ENCODE measurements around the gene ZNF595. TPM values are rescaled to one million over a fixed set of nuclear protein-coding genes. Genes with fewer than 3 reads are reported as not detected.
"Not testable (repeated sequence)": the region's sequence is repeated elsewhere in the genome, so short reads cannot be mapped to it uniquely, and the experiment has no call there.

The ZNF595 gene
- polyA plus RNA-seq, 1 donor (not counting 4 experiments of a cell fraction or from before 2014, with no cell fraction given) = 6.6 TPM

DNA sequence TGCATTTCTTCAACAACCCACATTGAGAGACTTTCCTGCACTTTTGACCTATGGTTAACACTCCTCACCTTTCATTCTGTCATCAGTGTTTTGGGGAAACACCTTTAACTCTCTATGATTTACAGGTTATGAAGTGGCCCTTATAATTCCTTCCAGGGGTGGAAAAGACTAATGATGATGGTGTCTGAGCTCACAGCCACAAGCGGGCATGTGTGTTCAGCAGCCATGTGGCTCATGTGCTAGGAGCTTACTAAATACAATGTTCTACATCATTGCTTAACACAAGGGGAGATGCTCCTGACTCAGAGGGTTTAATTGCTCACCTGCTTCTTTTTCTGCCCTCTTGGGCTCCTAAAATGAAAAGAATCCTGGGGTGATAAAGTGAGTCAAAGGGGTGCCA lies 28.8 kb upstream of the ZNF595 start:
- H3K9me1 ChIP-seq (ENCODE audit: control insufficient read depth, extremely low read depth, insufficient read depth, low read length); FAIRE-seq; H3K36me3 ChIP-seq (ENCODE audit: control insufficient read depth in 2 of 2, extremely low read depth in 1 of 2, insufficient read depth in 2 of 2, low read length in 2 of 2); H2AFZ ChIP-seq (ENCODE audit: control insufficient read depth, low read length); H3K4me2 ChIP-seq (ENCODE audit: control insufficient read depth, extremely low read depth, insufficient read depth, low read depth, low read length); H3K9me3 ChIP-seq (ENCODE audit: control insufficient read depth, low read depth, low read length); H3K4me3 ChIP-seq (ENCODE audit: control insufficient read depth in 2 of 3, extremely low read depth in 1 of 3, insufficient read depth in 2 of 3, low read depth in 1 of 3, low read length in 3 of 3); DNase-seq (ENCODE audit: low read depth, low spot score); H4K20me1 ChIP-seq (ENCODE audit: control insufficient read depth, extremely low read depth, insufficient read depth, low read length); H3K27ac ChIP-seq (ENCODE audit: control insufficient read depth, insufficient read depth, low read length); dilution Hi-C loops (cut with MboI; ENCODE audit: extremely low pct_ligation_motif_present, low sequenced_read_pairs); H3K4me1 ChIP-seq (ENCODE audit: control insufficient read depth, extremely low read depth, insufficient read depth, low read length); H3K27me3 ChIP-seq (ENCODE audit: control insufficient read depth, extremely low read depth, insufficient read depth, low read length); H3K79me2 ChIP-seq (ENCODE audit: control insufficient read depth, insufficient read depth, low read length); H3K9ac ChIP-seq (ENCODE audit: control insufficient read depth, extremely low read depth, insufficient read depth, low read length): not testable (repeated sequence)

GRCh38 chr4:27501-27900 lies 25.6 kb upstream of the ZNF595 start:
- dilution Hi-C loops (cut with MboI; ENCODE audit: extremely low pct_ligation_motif_present, low sequenced_read_pairs); FAIRE-seq: not testable (repeated sequence)

DNA sequence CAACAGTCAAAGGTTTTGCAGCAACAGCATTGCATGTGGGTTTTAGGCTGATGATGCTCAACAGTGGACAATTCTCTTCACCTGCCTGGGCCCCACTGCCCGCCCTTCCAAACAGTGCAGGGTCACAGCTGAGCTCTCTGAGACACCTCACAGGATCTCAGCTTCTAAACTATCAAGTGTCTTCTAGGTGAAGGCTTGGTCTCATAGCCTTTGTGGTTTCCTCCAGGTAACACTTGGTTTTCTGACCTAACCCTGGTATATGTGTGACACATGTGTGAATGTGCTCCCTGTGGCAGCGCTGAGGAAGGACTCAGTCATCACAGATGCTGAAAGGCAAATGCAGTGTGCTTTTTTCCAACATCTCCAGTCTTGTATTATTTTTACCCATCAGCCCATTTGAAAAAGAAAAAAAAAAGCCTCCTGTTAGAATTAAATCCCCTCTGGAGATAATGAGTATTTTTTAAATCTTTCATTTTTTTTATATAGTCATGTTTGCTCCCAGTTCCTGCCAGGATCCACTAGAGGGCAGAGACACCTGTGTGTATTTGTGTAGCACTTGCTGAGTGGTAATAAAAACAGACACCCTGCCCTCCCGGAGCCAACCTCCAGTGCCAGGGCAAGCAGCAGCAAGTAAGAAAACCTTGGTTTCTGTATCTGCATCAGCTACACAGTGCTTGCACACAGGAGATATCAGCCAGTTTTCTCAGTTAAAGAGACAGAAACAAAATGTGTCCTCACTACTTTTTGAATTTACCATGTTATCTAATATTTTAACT lies 24.2 kb upstream of the ZNF595 start:
- DNase-seq (ENCODE audit: low read depth, low spot score); H3K36me3 ChIP-seq (ENCODE audit: control insufficient read depth in 2 of 2, extremely low read depth in 1 of 2, insufficient read depth in 2 of 2, low read length in 2 of 2); H3K4me3 ChIP-seq (ENCODE audit: control insufficient read depth in 2 of 3, extremely low read depth in 1 of 3, insufficient read depth in 2 of 3, low read depth in 1 of 3, low read length in 3 of 3); H3K79me2 ChIP-seq (ENCODE audit: control insufficient read depth, insufficient read depth, low read length); H3K27ac ChIP-seq (ENCODE audit: control insufficient read depth, insufficient read depth, low read length); H3K9ac ChIP-seq (ENCODE audit: control insufficient read depth, extremely low read depth, insufficient read depth, low read length); H2AFZ ChIP-seq (ENCODE audit: control insufficient read depth, low read length); H3K9me3 ChIP-seq (ENCODE audit: control insufficient read depth, low read depth, low read length); dilution Hi-C loops (cut with MboI; ENCODE audit: extremely low pct_ligation_motif_present, low sequenced_read_pairs); H3K4me1 ChIP-seq (ENCODE audit: control insufficient read depth, extremely low read depth, insufficient read depth, low read length); H4K20me1 ChIP-seq (ENCODE audit: control insufficient read depth, extremely low read depth, insufficient read depth, low read length); H3K27me3 ChIP-seq (ENCODE audit: control insufficient read depth, extremely low read depth, insufficient read depth, low read length); H3K4me2 ChIP-seq (ENCODE audit: control insufficient read depth, extremely low read depth, insufficient read depth, low read depth, low read length); H3K9me1 ChIP-seq (ENCODE audit: control insufficient read depth, extremely low read depth, insufficient read depth, low read length); FAIRE-seq: not testable (repeated sequence)

More at GRCh38 chr4:27501-27900, 25.6 kb upstream of the ZNF595 start:
- not testable (repeated sequence) for H3K9me3 ChIP-seq (ENCODE audit: control insufficient read depth, low read depth, low read length); H3K4me1 ChIP-seq (ENCODE audit: control insufficient read depth, extremely low read depth, insufficient read depth, low read length); H4K20me1 ChIP-seq (ENCODE audit: control insufficient read depth, extremely low read depth, insufficient read depth, low read length); H3K27me3 ChIP-seq (ENCODE audit: control insufficient read depth, extremely low read depth, insufficient read depth, low read length); H3K4me2 ChIP-seq (ENCODE audit: control insufficient read depth, extremely low read depth, insufficient read depth, low read depth, low read length); H3K9me1 ChIP-seq (ENCODE audit: control insufficient read depth, extremely low read depth, insufficient read depth, low read length); H3K36me3 ChIP-seq (ENCODE audit: control insufficient read depth in 2 of 2, extremely low read depth in 1 of 2, insufficient read depth in 2 of 2, low read length in 2 of 2); H3K9ac ChIP-seq (ENCODE audit: control insufficient read depth, extremely low read depth, insufficient read depth, low read length); H3K4me3 ChIP-seq (ENCODE audit: control insufficient read depth in 2 of 3, extremely low read depth in 1 of 3, insufficient read depth in 2 of 3, low read depth in 1 of 3, low read length in 3 of 3); H3K27ac ChIP-seq (ENCODE audit: control insufficient read depth, insufficient read depth, low read length); H2AFZ ChIP-seq (ENCODE audit: control insufficient read depth, low read length); H3K79me2 ChIP-seq (ENCODE audit: control insufficient read depth, insufficient read depth, low read length); DNase-seq (ENCODE audit: low read depth, low spot score)

- H3K36me3 ChIP-seq (ENCODE audit: control insufficient read depth in 2 of 2, extremely low read depth in 1 of 2, insufficient read depth in 2 of 2, low read length in 2 of 2); H3K79me2 ChIP-seq (ENCODE audit: control insufficient read depth, insufficient read depth, low read length); H3K4me3 ChIP-seq (ENCODE audit: control insufficient read depth in 2 of 3, extremely low read depth in 1 of 3, insufficient read depth in 2 of 3, low read depth in 1 of 3, low read length in 3 of 3); H3K4me1 ChIP-seq (ENCODE audit: control insufficient read depth, extremely low read depth, insufficient read depth, low read length); H4K20me1 ChIP-seq (ENCODE audit: control insufficient read depth, extremely low read depth, insufficient read depth, low read length); H3K9ac ChIP-seq (ENCODE audit: control insufficient read depth, extremely low read depth, insufficient read depth, low read length); H2AFZ ChIP-seq (ENCODE audit: control insufficient read depth, low read length); H3K4me2 ChIP-seq (ENCODE audit: control insufficient read depth, extremely low read depth, insufficient read depth, low read depth, low read length); H3K9me1 ChIP-seq (ENCODE audit: control insufficient read depth, extremely low read depth, insufficient read depth, low read length); H3K27me3 ChIP-seq (ENCODE audit: control insufficient read depth, extremely low read depth, insufficient read depth, low read length); FAIRE-seq; H3K27ac ChIP-seq (ENCODE audit: control insufficient read depth, insufficient read depth, low read length); H3K9me3 ChIP-seq (ENCODE audit: control insufficient read depth, low read depth, low read length); DNase-seq (ENCODE audit: low read depth, low spot score); dilution Hi-C loops (cut with MboI; ENCODE audit: extremely low pct_ligation_motif_present, low sequenced_read_pairs): not testable (repeated sequence)
Measured at GRCh38 chr4:33314-33713, 19.8 kb upstream of the ZNF595 start.
